ENCODE measurements around the gene DPH3. TPM values are rescaled to one million over a fixed set of nuclear protein-coding genes. Genes with fewer than 3 reads are reported as not detected.

Gene DPH3
- total and polyA plus RNA-seq, 9 of the 15 experiments (the other 6 are each of a cell fraction or from before 2014, with no cell fraction given), result 15.9 to 131 (median 38.7) TPM

- WGBS (ENCODE audit: insufficient coverage, low coverage, missing lambda C conversion rate), result 50% methylated on average over 5 of the region's 5 CpGs
- in situ Hi-C loops (cut with MboI), result no loop called here
- TF ChIP-seq SMARCA4 (IDR thresholded peaks at IDR 0.05) (no peak), FOXO4 (CRISPR knock-in tag; IDR thresholded peaks at IDR 0.05) (no peak), TFAM (CRISPR knock-in tag; conservative IDR thresholded peaks at IDR 0.05) (no peak), CBFA2T3 (IDR thresholded peaks at IDR 0.05) (peak; percentile 9; the same call in 1 of the 2 replicates), THRAP3 (IDR thresholded peaks at IDR 0.05; ENCODE audit: borderline replicate concordance) (no peak), PTTG1 (tag; IDR thresholded peaks at IDR 0.05; ENCODE audit: low read depth) (no peak), JUND (IDR thresholded peaks at IDR 0.05; ENCODE audit: borderline replicate concordance, low read depth, low read length) (peak; percentile 31; the same call in 1 of the 2 replicates), JUND (tag; IDR thresholded peaks at IDR 0.05; ENCODE audit: borderline replicate concordance, low read depth, low read length) (peak; percentile 70; the same call in 2 of the 3 replicates), SMAD2 (IDR thresholded peaks at IDR 0.05; ENCODE audit: low read depth, low read length) (no peak), RFX5 (IDR thresholded peaks at IDR 0.05; ENCODE audit: low read depth, low read length) (no peak), ATF3 (IDR thresholded peaks at IDR 0.05) (peak; percentile 89), ATF3 (CRISPR knock-in tag; conservative IDR thresholded peaks at IDR 0.05) (no peak), MAFF (IDR thresholded peaks at IDR 0.05; ENCODE audit: low read length) (no peak), ATF7 (IDR thresholded peaks at IDR 0.05) (peak; percentile 58; the same call in 1 of the 2 replicates), TSC22D4 (tag; IDR thresholded peaks at IDR 0.05) (no peak)
- TF ChIP-seq, protein P1, sequence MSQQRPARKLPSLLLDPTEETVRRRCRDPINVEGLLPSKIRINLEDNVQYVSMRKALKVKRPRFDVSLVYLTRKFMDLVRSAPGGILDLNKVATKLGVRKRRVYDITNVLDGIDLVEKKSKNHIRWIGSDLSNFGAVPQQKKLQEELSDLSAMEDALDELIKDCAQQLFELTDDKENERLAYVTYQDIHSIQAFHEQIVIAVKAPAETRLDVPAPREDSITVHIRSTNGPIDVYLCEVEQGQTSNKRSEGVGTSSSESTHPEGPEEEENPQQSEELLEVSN (IDR thresholded peaks at IDR 0.05; ENCODE audit: borderline replicate concordance in 1 of 2, extremely low read depth in 1 of 2, insufficient read depth in 1 of 2, insufficient read length in 1 of 2, low read depth in 1 of 2, low read length in 1 of 2, poor library complexity in 1 of 2, severe bottlenecking in 1 of 2), result no peak
- no TSS peak for BruUV-seq (replicated peaks)
- no peak overlapping the region for H3K4me2 ChIP-seq (ENCODE audit: insufficient read depth, low read length)
- H4K20me1 ChIP-seq (replicated peaks; ENCODE audit: control insufficient read depth, insufficient read depth, low read length), result peaks cover 15% of the 10 kb centered on the region
- H2AFZ ChIP-seq (ENCODE audit: low read depth, low read length), result no peak overlapping the region
- H3K36me3 ChIP-seq (ENCODE audit: control insufficient read depth, insufficient read depth, low read length), result peaks cover 74% of the 10 kb centered on the region
- no peaks in the 10 kb centered on the region for H3K9me3 ChIP-seq (replicated peaks; ENCODE audit: control insufficient read depth, insufficient read depth, low read depth, low read length)
- H3K4me1 ChIP-seq (replicated peaks in 1 of 2; ENCODE audit: control insufficient read depth in 2 of 2, insufficient read depth in 2 of 2, low read length in 2 of 2), result peaks cover 17 to 52% of the 10 kb centered on the region in 2 experiments
- FAIRE-seq (no peak), ATAC-seq (no peak), DNase-seq (ENCODE audit: extremely low read depth in 1 of 4, low spot score in 3 of 4) (no peak)
- intact Hi-C loops (cut with micrococcal nuclease), result no loop called here
- no peak overlapping the region for H3K9ac ChIP-seq (ENCODE audit: insufficient read depth in 1 of 2, low read depth in 2 of 2, low read length in 2 of 2)
- ChIA-PET CTCF (ENCODE audit: low intra/inter-chr PET ratio) (no interaction called here), POLR2A (no interaction called here)
- peaks cover 4% of the 10 kb centered on the region for H3K9me1 ChIP-seq (ENCODE audit: control insufficient read depth, insufficient read depth, low read length)
- H3K4me3 ChIP-seq, result no peak overlapping the region
- H3K27ac ChIP-seq (ENCODE audit: extremely low read depth, low read depth, low read length), result no peak overlapping the region
- no peaks in the 10 kb centered on the region for H3K27me3 ChIP-seq (ENCODE audit: control insufficient read depth in 2 of 2, insufficient read depth in 2 of 2, low read length in 2 of 2)
- peaks cover 31% of the 10 kb centered on the region; the same call in 1 of the 3 replicates for H3K79me2 ChIP-seq (ENCODE audit: control insufficient read depth, insufficient read depth, low read length)
These were observed 43.2 kb upstream of the DPH3 start for GRCh38 chr3:16307832-16308531.

Data from K562 (cell line).